Fibroblast of lung (primary cell): Measurements from ENCODE around the gene TSGA10.

ENCODE experiments used
- EZH2 ChIP-seq: IDR thresholded peaks from 2 replicates; pipeline ENCODE4 v1.5.1; 2012; ENCODE audit warnings: low read length, control low read depth, mild to moderate bottlenecking; ENCODE audit errors: missing control alignments
- TF ChIP-seq, protein P1 (sequence below), 2 donors: IDR thresholded peaks in 1 of 2; conservative IDR thresholded peaks in 1 of 2; 1 replicate in 1 of 2; 2 replicates in 1 of 2; pipeline ENCODE4 v1.5.1; 2011 to 2012; ENCODE audit warnings: low read length in 2 of 2, control low read depth in 1 of 2, inconsistent platforms in 1 of 2, low read depth in 1 of 2, mild to moderate bottlenecking in 1 of 2

DNA sequence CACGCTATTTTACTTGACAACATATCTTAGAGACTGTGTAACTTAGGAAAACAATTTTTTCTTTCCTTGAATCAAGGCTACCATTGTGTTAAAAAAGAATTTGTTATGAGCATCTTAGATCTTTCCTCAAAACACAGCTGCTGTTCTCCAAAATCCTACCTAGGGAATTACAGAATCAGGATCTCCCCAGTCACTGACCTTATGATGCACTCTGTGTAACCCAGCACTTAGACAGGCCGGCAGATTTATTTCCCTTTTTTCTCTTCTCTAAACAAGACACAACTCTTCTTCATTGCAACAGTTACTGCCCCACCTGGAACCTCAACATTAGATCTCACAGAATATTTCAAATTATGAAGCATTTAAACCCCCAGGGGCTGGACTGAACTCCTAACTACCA is 26.8 kb downstream of the TSGA10 start:
- TF ChIP-seq, protein P1, sequence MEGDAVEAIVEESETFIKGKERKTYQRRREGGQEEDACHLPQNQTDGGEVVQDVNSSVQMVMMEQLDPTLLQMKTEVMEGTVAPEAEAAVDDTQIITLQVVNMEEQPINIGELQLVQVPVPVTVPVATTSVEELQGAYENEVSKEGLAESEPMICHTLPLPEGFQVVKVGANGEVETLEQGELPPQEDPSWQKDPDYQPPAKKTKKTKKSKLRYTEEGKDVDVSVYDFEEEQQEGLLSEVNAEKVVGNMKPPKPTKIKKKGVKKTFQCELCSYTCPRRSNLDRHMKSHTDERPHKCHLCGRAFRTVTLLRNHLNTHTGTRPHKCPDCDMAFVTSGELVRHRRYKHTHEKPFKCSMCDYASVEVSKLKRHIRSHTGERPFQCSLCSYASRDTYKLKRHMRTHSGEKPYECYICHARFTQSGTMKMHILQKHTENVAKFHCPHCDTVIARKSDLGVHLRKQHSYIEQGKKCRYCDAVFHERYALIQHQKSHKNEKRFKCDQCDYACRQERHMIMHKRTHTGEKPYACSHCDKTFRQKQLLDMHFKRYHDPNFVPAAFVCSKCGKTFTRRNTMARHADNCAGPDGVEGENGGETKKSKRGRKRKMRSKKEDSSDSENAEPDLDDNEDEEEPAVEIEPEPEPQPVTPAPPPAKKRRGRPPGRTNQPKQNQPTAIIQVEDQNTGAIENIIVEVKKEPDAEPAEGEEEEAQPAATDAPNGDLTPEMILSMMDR (conservative IDR thresholded peaks at IDR 0.05 in 1 of 2, IDR thresholded peaks at IDR 0.05 in 1 of 2; ENCODE audit: low read depth in 1 of 2, low read length in 2 of 2) = no peak
- TF ChIP-seq EZH2 = no peak
